Measurements from ENCODE around the gene ZBTB7B.

GRCh38 chr1:155018617-155019348, 16.2 kb downstream of the ZBTB7B start:
- TF ChIP-seq CTCF (IDR thresholded peaks at IDR 0.05) (no peak), POLR2A (IDR thresholded peaks at IDR 0.05) (no peak)

Measured in body of pancreas (tissue), 4 donors.